Activated CD8-positive, alpha-beta T cell treated with anti-CD3 and anti-CD28 coated beads, Interleukin-2, amount 10 ng/mL, durations not matched to agents 7 days and 5 days (primary cell): Measurements from ENCODE around the gene SHANK3. TPM values are rescaled to one million over a fixed set of nuclear protein-coding genes. Genes with fewer than 3 reads are reported as not detected.
"Not testable (repeated sequence)": the region's sequence is repeated elsewhere in the genome, so short reads cannot be mapped to it uniquely, and the experiment has no call there.

Experiments used
- ATAC-seq: fragments of 150-1000 bp; cut with Tn5 transposase; one replicate; pipeline ENCODE4 v1.10.0; 2021; ENCODE audit warnings: moderate library complexity
- CTCF ChIA-PET: fragments of 350-600 bp; sonication (Branson Sonifier 250); formaldehyde crosslinking; loops from one replicate; lab custom pipeline; 2021; ENCODE audit warnings: antibody characterized with exemption; lab: Charles Lee
- POLR2A ChIA-PET: fragments of 350-600 bp; sonication (Branson Sonifier 250); formaldehyde crosslinking; loops from one replicate; lab custom pipeline; 2021; ENCODE audit warnings: antibody characterized with exemption; lab: Charles Lee
- DNase-seq: peaks from one replicate; pipeline ENCODE4 v3.0.0-alpha.2; 2020
- H3K27ac Mint-ChIP-seq: one replicate; pipeline ENCODE4 v1.8.0; 2021; ENCODE audit warnings: mild to moderate bottlenecking, mixed read lengths
- H3K27me3 Mint-ChIP-seq: one replicate; pipeline ENCODE4 v1.8.0; 2021; ENCODE audit warnings: low read depth, mixed read lengths
- H3K36me3 Mint-ChIP-seq: one replicate; pipeline ENCODE4 v1.8.0; 2021; ENCODE audit warnings: low read depth, mixed read lengths
- H3K4me1 Mint-ChIP-seq: one replicate; pipeline ENCODE4 v1.8.0; 2021; ENCODE audit warnings: low read depth, mixed read lengths
- H3K4me3 Mint-ChIP-seq: one replicate; pipeline ENCODE4 v1.8.0; 2021; ENCODE audit warnings: mild to moderate bottlenecking, mixed read lengths
- H3K9me3 Mint-ChIP-seq: one replicate; pipeline ENCODE4 v1.8.0; 2022; ENCODE audit warnings: mixed read lengths; ENCODE audit not compliant: insufficient read depth
- total RNA-seq, 2 experiments: library from RNA; stranded (reverse); gene quantifications; one replicate each; pipeline ENCODE4 v1.2.3, GENCODE V29; 2021

The SHANK3 gene
- total RNA-seq, 2 experiments from 2014 or later: 0.05 TPM; not detected in 1

DNA sequence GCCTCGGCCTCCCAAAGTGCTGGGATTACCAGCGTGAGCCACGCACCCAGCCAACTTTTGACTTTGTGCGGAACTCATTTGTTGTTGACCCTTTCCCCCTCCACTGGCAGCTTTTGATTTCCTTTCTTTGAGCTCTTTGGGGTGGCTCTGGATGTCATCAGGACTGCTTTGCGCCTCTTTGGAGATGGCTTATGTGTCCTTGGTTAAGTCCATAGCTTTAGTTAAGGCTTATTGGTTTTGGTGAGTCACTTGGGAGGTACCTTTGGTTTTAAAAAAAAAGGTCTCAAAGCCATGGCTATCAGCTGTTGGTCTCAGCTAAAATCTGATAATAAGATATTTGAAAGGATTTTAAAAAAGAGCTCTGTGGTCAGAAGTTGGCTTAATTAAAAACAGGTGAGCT is 39.5 kb upstream of the SHANK3 start:
- Mint-ChIP-seq H3K27ac (no peak overlapping the region), H3K4me3 (no peak overlapping the region), H3K36me3 (no peaks in the 10 kb centered on the region), H3K27me3 (peaks cover 3% of the 10 kb centered on the region), H3K4me1 (peaks cover 15% of the 10 kb centered on the region), H3K9me3 (no peaks in the 10 kb centered on the region)
- ChIA-PET CTCF (interaction anchor here (1.0 to 2.1 kb wide), 3 partner anchors 9 to 59 kb away, joined by 3 to 10 read pairs (median 4); no protein-coding TSS in a partner anchor), POLR2A (no interaction called here)
- DNase-seq (no peak), ATAC-seq (no peak)

DNA sequence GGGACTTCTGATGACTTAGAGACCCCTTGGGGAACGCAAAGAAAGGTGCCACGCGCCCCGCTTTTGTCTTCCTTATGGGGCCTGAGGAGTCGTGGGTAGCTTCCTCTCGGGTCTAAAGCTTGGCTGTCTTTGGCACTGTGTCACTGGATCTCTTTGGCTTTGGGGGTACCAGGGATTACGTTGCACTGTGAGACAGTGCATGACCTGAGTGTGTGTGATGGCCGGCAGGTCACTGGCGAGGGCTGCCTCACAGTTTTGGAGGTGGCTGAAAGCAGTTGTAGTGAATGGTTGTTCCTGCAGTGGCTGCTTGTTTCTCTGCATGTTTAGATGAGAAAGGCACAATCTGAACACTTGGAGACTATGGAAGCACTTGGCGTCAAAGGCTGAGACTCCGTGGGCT is 38.9 kb upstream of the SHANK3 start:
- ChIA-PET CTCF (interaction anchor here (1.0 to 2.1 kb wide), 2 partner anchors 8 to 12 kb away, joined by 3 to 10 read pairs; no protein-coding TSS in a partner anchor), POLR2A (no interaction called here)

DNA sequence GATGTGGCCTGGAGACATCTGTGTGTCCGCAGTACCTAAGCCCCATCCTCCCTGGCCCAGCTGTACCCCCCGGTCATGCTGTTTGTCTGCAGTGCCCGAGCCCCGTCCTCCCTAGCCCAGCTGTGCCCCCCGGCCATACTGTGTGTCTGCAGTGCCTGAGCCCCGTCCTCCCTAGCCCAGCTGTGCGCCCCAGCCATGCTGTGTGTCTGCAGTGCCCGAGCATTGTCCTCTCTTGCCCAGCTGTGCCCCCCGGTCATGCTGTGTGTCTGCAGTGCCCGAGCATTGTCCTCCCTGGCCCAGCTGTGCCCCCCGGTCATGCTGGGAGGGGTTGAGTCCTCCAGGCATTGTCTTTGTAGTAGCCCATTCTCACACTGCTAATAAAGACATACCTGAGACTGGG is 37.0 kb upstream of the SHANK3 start:
- no peaks in the 10 kb centered on the region for H3K27me3 Mint-ChIP-seq
- H3K36me3 Mint-ChIP-seq: no peaks in the 10 kb centered on the region
- DNase-seq (no peak), ATAC-seq (no peak)
- ChIA-PET CTCF (no interaction called here), POLR2A (no interaction called here)
- H3K4me1 Mint-ChIP-seq: no peaks in the 10 kb centered on the region
- no peak overlapping the region for H3K4me3 Mint-ChIP-seq
- no peak overlapping the region for H3K27ac Mint-ChIP-seq
- no peaks in the 10 kb centered on the region for H3K9me3 Mint-ChIP-seq

More for the DNA sequence above, 38.9 kb upstream of the SHANK3 start:
- Mint-ChIP-seq H3K4me1 (peaks cover 9% of the 10 kb centered on the region), H3K27ac (no peak overlapping the region), H3K36me3 (no peaks in the 10 kb centered on the region), H3K9me3 (no peaks in the 10 kb centered on the region), H3K4me3 (no peak overlapping the region), H3K27me3 (peaks cover 1% of the 10 kb centered on the region)
- ATAC-seq (no peak), DNase-seq (no peak)

DNA sequence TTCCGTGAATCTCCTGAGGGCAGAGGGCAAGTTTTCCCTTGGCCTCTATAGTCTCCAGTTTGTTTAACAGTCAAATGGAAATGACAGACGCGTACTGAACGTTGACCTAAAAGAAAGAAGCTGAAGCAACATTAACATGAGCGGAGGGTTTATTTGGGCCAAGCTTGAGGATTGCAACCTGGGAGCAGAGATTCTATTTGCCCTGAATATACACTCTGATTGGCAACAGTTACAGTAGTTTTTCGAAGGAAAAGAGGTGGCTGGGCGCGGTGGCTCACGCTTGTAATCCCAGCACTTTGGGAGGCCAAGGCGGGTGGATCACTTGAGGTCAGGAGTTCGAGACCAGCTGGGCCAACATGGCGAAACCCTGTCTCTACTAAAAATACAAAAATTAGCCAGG is 32.3 kb upstream of the SHANK3 start:
- DNase-seq, H3K4me3 Mint-ChIP-seq, H3K36me3 Mint-ChIP-seq, H3K4me1 Mint-ChIP-seq, POLR2A ChIA-PET, H3K27me3 Mint-ChIP-seq, ATAC-seq, H3K9me3 Mint-ChIP-seq, H3K27ac Mint-ChIP-seq, CTCF ChIA-PET: not testable (repeated sequence)

DNA sequence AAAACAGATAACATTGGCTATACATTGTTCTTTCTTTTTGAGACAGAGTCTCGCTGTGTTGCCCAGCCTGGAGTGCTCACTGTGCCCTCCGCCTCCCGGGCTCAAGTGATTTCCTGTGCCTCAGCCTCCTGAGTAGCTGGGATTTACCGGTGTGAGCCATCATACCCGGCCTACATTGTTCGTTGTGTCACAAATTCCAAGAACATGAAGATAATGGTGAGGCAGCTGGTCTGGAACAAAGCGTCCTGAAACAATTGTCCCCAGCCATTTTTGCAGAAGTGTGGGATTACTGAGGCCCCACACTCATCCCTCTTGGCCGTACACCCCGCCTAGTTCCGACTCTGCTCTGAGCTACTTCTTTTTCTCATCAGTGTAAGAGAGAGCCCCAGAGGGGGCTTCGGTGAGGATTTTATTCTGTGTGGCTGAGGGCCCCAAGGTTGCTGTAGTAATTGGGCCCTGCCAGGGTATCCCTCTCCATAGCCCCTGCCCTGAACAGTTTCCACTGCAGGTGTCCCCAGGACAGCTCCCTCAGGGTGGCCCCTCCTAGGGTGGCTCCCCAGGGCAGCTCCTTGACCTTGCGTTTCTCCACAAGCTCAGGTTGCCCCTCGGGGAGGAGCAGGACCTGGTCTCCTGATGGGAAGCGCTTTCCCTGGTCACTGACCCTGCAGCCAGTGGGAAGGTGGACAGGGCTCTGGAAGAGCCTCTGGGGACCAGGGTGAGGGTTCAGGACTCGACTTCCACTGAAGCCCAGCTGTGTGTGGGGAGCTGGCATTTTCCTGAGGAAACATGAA is 31.6 kb upstream of the SHANK3 start:
- Mint-ChIP-seq H3K36me3 (no peaks in the 10 kb centered on the region), H3K27ac (no peak overlapping the region), H3K4me3 (no peak overlapping the region), H3K27me3 (peaks cover 6% of the 10 kb centered on the region), H3K9me3 (no peaks in the 10 kb centered on the region), H3K4me1 (no peaks in the 10 kb centered on the region)
- ChIA-PET POLR2A (interaction anchor here (1.1 kb wide), 1 partner anchor 20 kb away, joined by 3 read pairs; no protein-coding TSS in a partner anchor), CTCF (interaction anchor here (1.0 to 1.5 kb wide), 3 partner anchors 8 to 51 kb away, joined by 3 to 6 read pairs (median 3); no protein-coding TSS in a partner anchor)
- DNase-seq (no peak), ATAC-seq (no peak)

DNA sequence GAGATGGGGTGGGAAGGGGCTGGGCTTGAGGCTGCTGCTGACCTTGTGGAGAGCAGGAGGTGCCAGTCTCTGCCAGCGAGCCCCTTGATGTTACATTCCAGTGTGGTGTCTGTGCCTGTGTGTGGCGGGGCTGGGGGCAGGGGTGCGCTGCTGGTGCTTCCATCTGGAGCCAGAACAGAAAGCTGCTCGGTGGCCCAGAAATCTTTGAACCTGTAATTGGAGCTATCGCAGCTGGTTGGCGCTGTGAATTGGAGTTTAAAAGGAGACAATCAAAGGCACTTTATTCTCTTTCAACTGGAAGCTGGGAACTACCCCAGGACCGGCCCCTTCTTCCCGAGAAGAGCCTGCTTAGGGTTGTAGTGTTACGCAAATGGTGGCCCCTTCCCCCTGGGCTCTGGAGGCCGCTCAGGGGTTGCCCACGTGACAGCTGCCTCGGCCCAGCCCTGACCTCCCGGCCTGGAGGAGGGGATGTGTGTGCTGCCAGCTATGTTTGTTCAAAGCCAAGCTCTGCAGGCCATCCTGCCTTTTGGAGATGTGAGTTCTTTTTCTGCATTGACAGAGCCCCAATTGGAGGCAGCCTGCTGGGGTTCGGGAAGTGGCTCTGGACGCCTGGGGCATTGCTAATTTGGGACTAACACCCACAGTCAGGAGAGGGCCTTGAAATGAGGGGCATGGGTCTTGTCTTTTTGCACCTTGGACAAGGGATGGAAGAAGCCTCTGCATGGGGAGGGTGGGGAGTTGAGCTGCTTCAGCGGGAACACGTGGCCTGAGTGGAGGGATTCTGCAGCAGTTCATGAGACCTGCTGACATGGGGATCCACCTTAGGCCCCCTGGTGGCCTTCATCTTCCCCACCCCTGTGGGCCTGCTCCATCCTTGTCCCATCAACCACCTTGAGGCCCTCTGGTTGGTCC is 30.7 kb upstream of the SHANK3 start:
- Mint-ChIP-seq H3K27me3 (peaks cover 11% of the 10 kb centered on the region), H3K4me1 (no peaks in the 10 kb centered on the region), H3K4me3 (no peak overlapping the region), H3K27ac (no peak overlapping the region), H3K9me3 (no peaks in the 10 kb centered on the region), H3K36me3 (no peaks in the 10 kb centered on the region)
- CTCF ChIA-PET: interaction anchor here (0.7 to 1.5 kb wide), 4 partner anchors 9 to 270 kb away, joined by 3 to 6 read pairs (median 3); no protein-coding TSS in a partner anchor
- POLR2A ChIA-PET: interaction anchor here (1.1 kb wide), 1 partner anchor 21 kb away, joined by 3 read pairs; no protein-coding TSS in a partner anchor
- DNase-seq: no peak
- peak; percentile 63 for ATAC-seq

DNA sequence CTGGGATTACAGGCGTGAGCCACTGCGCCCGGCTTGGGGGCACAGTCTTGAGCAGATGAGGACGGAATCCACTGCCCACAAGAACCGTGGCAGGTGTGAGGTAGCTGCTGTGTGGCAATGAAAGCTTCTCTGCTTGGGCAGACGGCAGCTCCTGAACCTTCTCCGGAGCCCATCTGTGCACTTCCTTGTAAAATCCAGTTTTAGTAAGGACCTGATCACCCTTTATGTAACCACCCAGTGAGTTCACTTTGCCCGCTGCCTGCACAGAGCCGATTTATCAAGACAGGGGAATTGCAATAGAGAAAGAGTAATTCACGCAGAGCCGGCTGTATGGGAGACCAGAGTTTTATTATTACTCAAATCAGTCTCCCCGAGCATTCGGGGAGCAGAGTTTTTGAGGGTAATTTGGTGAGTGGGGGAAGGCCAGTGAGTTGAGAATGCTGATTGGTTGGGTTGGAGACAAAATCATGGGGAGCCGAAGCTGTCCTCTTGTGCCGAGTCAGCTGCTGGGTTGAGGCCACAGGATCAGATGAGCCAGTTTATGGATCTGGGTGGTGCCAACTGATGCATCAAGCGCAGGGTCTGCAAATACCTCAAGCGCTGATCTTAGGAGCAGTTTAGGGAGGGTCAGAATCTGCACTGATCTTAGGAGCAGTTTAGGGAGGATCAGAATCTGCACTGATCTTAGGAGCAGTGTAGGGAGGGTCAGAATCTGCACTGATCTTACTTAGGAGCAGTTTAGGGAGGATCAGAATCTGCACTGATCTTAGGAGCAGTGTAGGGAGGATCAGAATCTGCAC is 29.4 kb upstream of the SHANK3 start:
- DNase-seq, H3K27ac Mint-ChIP-seq, H3K9me3 Mint-ChIP-seq, CTCF ChIA-PET, H3K4me1 Mint-ChIP-seq, ATAC-seq, H3K4me3 Mint-ChIP-seq, H3K36me3 Mint-ChIP-seq, POLR2A ChIA-PET: not testable (repeated sequence)
- H3K27me3 Mint-ChIP-seq: peaks cover 11% of the 10 kb centered on the region

DNA sequence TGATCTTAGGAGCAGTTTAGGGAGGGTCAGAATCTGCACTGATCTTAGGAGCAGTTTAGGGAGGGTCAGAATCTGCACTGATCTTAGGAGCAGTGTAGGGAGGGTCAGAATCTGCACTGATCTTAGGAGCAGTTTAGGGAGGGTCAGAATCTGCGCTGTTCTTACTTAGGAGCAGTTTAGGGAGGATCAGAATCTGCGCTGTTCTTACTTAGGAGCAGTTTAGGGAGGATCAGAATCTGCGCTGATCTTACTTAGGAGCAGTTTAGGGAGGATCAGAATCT is 28.9 kb upstream of the SHANK3 start:
- ATAC-seq, H3K36me3 Mint-ChIP-seq, H3K4me1 Mint-ChIP-seq, H3K27ac Mint-ChIP-seq, DNase-seq, H3K9me3 Mint-ChIP-seq, POLR2A ChIA-PET, H3K4me3 Mint-ChIP-seq, CTCF ChIA-PET: not testable (repeated sequence)
- peaks cover 11% of the 10 kb centered on the region for H3K27me3 Mint-ChIP-seq

DNA sequence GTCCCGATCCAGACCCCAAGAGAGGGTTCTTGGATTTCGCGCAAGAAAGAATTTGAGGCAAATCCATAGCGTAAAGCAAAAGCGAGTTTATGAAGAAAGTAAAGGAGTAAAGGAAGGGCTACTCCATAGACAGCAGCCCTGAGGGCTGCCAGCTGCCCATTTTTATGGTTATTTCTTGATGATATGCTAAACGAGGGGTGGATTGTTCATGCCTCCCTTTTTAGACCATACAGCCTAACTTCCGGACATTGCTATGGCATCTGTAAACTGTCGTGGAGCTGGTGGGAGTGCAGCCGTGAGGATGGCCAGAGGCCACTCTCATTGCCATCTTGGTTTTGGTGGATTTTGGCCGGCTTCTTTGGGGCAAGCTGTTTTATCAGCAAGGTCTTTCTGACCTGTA is 19.4 kb upstream of the SHANK3 start:
- Mint-ChIP-seq H3K4me1 (no peaks in the 10 kb centered on the region), H3K4me3 (no peak overlapping the region), H3K36me3 (peaks cover 2% of the 10 kb centered on the region), H3K27ac (no peak overlapping the region), H3K9me3 (peaks cover 6% of the 10 kb centered on the region), H3K27me3 (peaks cover 6% of the 10 kb centered on the region)
- POLR2A ChIA-PET: no interaction called here
- DNase-seq (no peak), ATAC-seq (no peak)
- CTCF ChIA-PET: no interaction called here

DNA sequence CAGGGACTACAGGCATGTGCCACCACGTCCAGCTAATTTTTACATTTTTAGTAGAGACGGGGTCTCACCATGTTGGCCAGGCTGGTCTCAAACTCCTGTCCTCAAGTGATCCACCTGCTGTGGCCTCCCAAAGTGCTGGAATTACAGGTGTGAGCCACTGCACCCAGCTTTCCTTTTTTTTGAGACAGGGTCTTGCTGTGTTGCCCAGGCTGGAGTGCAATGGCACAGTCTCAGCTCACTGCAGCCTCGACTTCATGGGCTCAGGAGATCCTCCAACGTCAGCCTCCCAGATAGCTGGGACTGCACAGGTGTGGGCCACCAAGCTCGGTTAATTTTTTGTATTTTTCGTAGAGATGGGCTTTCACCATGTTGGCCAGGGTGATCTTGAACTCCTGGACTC is 18.0 kb upstream of the SHANK3 start:
- H3K27ac Mint-ChIP-seq, H3K9me3 Mint-ChIP-seq, CTCF ChIA-PET, H3K4me1 Mint-ChIP-seq, DNase-seq, H3K4me3 Mint-ChIP-seq, H3K36me3 Mint-ChIP-seq, H3K27me3 Mint-ChIP-seq, ATAC-seq: not testable (repeated sequence)
- POLR2A ChIA-PET: interaction anchor here (0.6 kb wide), 1 partner anchor 35 kb away, joined by 3 read pairs; no protein-coding TSS in a partner anchor
